Cardiac muscle cell (in vitro differentiated cells and primary cell): Measurements from ENCODE around the gene PLCG1. TPM values are rescaled to one million over a fixed set of nuclear protein-coding genes. Genes with fewer than 3 reads are reported as not detected.

Experiments used
- DNase-seq, 2 donors: peaks; one replicate each; pipeline versions ENCODE4 v3.0.0 to v3.0.0-alpha.2; 2010 to 2017; ENCODE audit warnings: low read depth in 1 of 2, low spot score in 1 of 2
- H3K27ac ChIP-seq: fragments of 200-600 bp; sonication (generic); 2 replicates; pipeline ENCODE4 v1.5.1; 2016
- H3K27me3 ChIP-seq: fragments of 200-600 bp; sonication (generic); 2 replicates; pipeline ENCODE4 v1.6.0; 2016; ENCODE audit warnings: control low read depth
- H3K36me3 ChIP-seq: fragments of 200-600 bp; sonication (generic); 2 replicates; pipeline ENCODE4 v1.5.1; 2016; ENCODE audit warnings: control low read depth
- H3K4me1 ChIP-seq: fragments of 200-600 bp; sonication (generic); 2 replicates; pipeline ENCODE4 v1.8.1; 2017; ENCODE audit warnings: low read depth, mild to moderate bottlenecking, mixed run types
- H3K4me3 ChIP-seq: fragments of 200-600 bp; sonication (generic); 2 replicates; pipeline ENCODE4 v1.5.1; 2016; ENCODE audit warnings: mild to moderate bottlenecking
- H3K9me3 ChIP-seq: fragments of 200-600 bp; sonication (generic); 2 replicates; pipeline ENCODE4 v1.5.1; 2017; ENCODE audit warnings: low read depth, mild to moderate bottlenecking, control low read depth
- polyA plus RNA-seq: library from polyadenylated mRNA; unstranded; fragments of >200 nt; fragmentation: Nextera tagmentation; extraction: Ambion mirVana; gene quantifications from 2 replicates; pipeline ENCODE4 v1.2.1, GENCODE V29; 2016
- total RNA-seq: library from RNA; depleted of rRNA; stranded (reverse); fragments of >200 nt; gene quantifications from 2 replicates; pipeline ENCODE4 v1.2.3, GENCODE V29; 2016
- TF ChIP-seq, protein P1 (sequence below): IDR thresholded peaks from 2 replicates; pipeline ENCODE4 v1.5.1; 2012; ENCODE audit warnings: low read depth, mild to moderate bottlenecking, low read length

PLCG1 gene
- total and polyA plus RNA-seq, 2 experiments from 2014 or later = 43.7 to 87.6 TPM

DNA sequence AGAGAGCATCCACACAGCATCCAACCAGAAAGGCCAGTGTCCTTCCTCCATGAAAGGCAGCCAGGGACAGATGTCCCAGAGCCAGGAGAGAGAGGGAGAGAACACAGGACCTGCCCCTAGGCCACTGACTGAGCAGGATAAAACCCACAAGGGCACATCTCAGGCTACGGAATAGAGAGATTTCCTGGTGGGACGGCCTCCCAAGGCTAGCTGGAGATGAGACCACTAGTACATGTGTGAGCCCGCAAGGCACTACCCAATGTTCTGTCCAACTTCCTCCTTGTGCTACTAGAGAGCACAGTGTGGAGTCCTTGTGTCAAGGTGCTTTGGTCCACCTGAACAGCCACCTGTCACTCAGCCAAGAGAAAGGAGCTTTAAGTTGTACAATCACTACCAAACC lies 44.2 kb downstream of the PLCG1 start:
- H3K4me1 ChIP-seq = no peaks in the 10 kb centered on the region
- H3K27me3 ChIP-seq = no peaks in the 10 kb centered on the region
- H3K36me3 ChIP-seq = no peaks in the 10 kb centered on the region
- H3K4me3 ChIP-seq = no peak overlapping the region
- TF ChIP-seq, protein P1, sequence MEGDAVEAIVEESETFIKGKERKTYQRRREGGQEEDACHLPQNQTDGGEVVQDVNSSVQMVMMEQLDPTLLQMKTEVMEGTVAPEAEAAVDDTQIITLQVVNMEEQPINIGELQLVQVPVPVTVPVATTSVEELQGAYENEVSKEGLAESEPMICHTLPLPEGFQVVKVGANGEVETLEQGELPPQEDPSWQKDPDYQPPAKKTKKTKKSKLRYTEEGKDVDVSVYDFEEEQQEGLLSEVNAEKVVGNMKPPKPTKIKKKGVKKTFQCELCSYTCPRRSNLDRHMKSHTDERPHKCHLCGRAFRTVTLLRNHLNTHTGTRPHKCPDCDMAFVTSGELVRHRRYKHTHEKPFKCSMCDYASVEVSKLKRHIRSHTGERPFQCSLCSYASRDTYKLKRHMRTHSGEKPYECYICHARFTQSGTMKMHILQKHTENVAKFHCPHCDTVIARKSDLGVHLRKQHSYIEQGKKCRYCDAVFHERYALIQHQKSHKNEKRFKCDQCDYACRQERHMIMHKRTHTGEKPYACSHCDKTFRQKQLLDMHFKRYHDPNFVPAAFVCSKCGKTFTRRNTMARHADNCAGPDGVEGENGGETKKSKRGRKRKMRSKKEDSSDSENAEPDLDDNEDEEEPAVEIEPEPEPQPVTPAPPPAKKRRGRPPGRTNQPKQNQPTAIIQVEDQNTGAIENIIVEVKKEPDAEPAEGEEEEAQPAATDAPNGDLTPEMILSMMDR = no peak
- no peaks in the 10 kb centered on the region for H3K9me3 ChIP-seq
- DNase-seq = no peak
- no peak overlapping the region for H3K27ac ChIP-seq

DNA sequence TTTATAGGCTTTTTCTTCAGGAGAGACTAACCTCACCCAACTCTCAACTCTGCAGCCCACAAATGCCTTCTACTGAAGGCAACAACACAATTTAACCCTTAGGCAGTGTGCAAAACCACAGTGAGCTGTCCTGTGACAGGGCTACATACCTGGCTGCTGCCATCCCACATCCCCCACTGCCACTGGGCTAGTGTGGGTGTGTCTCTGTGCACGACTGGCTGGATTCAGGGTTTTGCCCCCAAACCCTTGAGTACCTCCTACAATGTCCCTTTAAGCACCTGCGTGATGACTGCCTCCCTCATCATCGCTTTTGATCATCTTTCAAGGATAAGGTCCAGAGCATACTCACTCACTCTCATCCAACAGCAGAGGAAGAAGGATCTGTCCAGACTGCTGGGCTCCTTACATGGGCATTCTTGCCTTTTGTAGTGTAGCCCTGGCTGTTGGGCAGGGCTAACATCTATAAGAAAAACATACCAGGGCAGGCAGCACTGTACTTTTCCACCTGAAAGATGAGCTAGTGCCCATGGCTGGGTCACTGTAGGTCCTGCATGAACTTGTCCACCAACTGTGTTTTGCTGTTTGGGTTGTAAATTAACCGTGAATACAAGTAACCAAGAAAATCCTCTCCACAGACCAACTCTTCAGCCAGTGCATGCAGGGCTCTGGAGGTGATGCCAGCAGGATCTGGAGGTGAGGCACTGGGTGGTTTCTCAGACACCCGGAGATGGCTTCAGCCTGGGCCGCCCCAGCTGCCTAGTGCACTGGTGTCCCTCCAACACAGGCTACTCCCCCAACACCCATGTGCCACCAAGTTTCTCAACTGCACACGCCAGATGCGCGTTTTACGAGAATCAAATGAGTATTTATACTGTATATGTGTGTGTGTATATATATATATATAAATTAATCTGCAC lies 45.2 kb downstream of the PLCG1 start:
- TF ChIP-seq, protein P1 = no peak
- DNase-seq = no peak
- H3K4me1 ChIP-seq = no peaks in the 10 kb centered on the region

DNA sequence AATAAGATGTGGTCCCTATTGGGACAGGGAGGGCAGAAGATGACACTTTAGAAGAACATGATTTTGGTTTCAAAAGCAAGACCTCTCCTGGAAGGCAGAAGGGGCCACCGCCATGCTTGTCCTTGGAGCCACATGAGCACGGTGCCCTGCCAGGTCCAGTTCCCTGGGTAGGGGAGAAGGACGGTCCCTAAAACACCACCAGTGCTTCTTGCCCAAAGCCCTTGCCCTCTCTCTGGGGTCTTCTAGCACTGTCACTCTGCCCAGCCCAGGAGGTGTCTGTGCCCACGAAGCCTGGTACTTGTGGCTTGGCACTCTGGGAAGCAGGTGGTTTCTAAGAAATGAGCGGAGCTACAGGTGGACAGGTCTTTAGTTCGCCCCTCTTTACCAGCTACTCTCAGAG lies 46.0 kb downstream of the PLCG1 start:
- Histone ChIP-seq H3K27me3 (no peaks in the 10 kb centered on the region), H3K27ac (no peak overlapping the region), H3K4me3 (no peak overlapping the region), H3K36me3 (no peaks in the 10 kb centered on the region), H3K4me1 (no peaks in the 10 kb centered on the region), H3K9me3 (no peaks in the 10 kb centered on the region)
- DNase-seq = no peak
- TF ChIP-seq, protein P1 = no peak

More for the DNA sequence above, 45.2 kb downstream of the PLCG1 start:
- Histone ChIP-seq H3K27ac (no peak overlapping the region), H3K27me3 (no peaks in the 10 kb centered on the region), H3K9me3 (no peaks in the 10 kb centered on the region), H3K36me3 (no peaks in the 10 kb centered on the region), H3K4me3 (no peak overlapping the region)

DNA sequence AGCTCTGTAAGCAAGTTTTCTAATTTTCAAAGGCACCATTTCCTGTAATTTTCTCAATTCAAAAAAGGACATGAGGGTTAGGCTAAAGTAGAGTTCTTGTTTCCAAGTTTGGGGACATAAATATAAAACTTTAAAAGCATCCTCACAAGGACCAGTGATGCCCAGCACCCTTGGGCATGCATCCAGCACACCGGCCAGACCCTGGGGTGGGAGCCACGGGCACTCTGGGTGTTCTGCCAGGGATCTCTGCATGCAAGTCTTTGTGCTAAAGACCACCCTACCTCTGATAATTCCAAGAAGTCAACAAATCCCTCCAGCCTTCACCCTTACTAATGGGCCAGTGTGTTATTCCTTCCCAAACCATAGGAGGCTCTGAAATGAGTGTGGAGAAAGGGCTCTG lies 46.5 kb downstream of the PLCG1 start:
- no peak for DNase-seq
- Histone ChIP-seq H3K27me3 (no peaks in the 10 kb centered on the region), H3K9me3 (no peaks in the 10 kb centered on the region), H3K36me3 (no peaks in the 10 kb centered on the region), H3K27ac (no peak overlapping the region), H3K4me1 (no peaks in the 10 kb centered on the region), H3K4me3 (no peak overlapping the region)
- TF ChIP-seq, protein P1 = no peak

DNA sequence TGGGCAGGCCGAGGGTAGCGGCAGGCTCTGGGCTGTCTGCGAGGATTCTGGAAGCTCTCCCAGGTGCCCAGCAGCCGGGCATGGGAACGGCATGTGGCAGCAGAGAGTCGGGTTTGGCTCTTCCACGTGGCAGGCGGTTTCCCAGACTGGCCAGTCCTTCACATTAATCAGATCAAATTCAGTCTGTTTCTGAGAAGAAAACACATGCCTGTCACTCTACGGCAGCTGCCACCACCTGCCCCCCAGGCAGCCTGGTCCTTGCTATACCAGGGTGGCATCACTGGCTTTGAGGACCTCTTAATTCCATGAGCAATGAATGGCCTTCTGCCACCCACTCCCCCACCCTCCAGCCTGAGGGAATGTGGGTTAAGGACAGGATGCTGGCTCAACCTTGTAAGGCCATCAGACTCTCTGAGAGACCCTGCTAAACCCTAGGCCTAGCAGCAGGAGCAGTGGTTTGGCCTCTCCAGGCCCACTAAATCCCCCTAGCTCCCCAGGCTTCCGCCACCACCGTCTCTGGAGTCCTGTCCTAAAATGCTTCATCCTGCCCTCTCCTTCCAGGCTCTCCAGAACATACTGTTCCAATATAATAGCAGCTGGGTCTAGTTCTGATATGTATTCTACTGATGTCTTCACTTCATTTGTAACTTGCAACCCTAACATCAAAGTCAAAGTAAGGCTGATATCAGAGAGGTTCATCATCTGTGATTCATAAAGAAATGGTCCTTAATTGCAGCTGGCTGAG lies 47.8 kb downstream of the PLCG1 start:
- no peaks in the 10 kb centered on the region for H3K9me3 ChIP-seq
- no peaks in the 10 kb centered on the region for H3K27me3 ChIP-seq
- H3K36me3 ChIP-seq = no peaks in the 10 kb centered on the region
- H3K27ac ChIP-seq = no peak overlapping the region
- no peaks in the 10 kb centered on the region for H3K4me1 ChIP-seq
- DNase-seq = no peak
- no peak overlapping the region for H3K4me3 ChIP-seq
- TF ChIP-seq, protein P1 = no peak
